VCaP (cell line): ENCODE results near the gene ATP10A.

Experiments used
- H3K27ac ChIP-seq: fragments of 450-650 bp; 2 replicates; pipeline ENCODE4 v1.5.1; 2017
- TF ChIP-seq, protein P1 (sequence below): fragments of 450-650 bp; conservative IDR thresholded peaks from 2 replicates; pipeline ENCODE4 v1.5.1; 2017; ENCODE audit warnings: mild to moderate bottlenecking, moderate library complexity

Gene ATP10A

DNA sequence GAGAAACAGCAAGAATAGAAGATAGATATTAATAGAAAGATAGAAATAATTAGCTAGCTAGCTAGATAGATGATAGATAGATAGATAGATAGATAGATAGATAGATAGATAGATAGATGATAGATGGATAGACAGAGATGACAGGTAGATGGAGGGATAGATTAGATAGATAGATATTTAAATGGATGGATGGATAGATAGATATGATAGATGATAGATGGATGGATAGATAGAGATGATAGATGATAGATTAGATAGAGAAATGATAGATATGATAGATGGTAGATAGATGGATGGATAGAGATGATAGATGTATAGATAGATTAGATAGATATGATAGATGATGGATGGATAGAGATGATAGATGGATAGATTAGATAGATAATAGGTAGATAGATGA is 8.3 kb upstream of the ATP10A start:
- H3K27ac ChIP-seq, result no peak overlapping the region
- TF ChIP-seq, protein P1, sequence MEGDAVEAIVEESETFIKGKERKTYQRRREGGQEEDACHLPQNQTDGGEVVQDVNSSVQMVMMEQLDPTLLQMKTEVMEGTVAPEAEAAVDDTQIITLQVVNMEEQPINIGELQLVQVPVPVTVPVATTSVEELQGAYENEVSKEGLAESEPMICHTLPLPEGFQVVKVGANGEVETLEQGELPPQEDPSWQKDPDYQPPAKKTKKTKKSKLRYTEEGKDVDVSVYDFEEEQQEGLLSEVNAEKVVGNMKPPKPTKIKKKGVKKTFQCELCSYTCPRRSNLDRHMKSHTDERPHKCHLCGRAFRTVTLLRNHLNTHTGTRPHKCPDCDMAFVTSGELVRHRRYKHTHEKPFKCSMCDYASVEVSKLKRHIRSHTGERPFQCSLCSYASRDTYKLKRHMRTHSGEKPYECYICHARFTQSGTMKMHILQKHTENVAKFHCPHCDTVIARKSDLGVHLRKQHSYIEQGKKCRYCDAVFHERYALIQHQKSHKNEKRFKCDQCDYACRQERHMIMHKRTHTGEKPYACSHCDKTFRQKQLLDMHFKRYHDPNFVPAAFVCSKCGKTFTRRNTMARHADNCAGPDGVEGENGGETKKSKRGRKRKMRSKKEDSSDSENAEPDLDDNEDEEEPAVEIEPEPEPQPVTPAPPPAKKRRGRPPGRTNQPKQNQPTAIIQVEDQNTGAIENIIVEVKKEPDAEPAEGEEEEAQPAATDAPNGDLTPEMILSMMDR, result no peak

DNA sequence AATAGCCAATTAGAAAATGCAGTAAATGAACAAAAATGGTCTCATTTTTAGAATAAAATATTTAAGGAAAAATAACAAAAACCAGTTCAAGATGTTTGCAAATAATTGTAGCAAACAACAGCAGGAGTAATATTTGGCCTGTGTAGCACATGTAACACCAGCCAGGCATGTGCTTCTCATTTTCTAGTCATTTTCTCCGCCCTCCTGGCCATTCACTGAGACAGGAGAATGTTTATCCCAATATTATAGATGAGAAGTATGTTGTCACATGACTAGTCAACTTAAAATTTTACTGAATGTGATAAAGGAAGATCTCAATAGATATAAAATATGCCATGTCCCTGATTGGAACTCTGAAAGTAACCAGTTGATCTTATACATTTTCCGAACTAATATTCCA is 7.8 kb upstream of the ATP10A start:
- TF ChIP-seq, protein P1, result no peak
- H3K27ac ChIP-seq, result no peak overlapping the region

DNA sequence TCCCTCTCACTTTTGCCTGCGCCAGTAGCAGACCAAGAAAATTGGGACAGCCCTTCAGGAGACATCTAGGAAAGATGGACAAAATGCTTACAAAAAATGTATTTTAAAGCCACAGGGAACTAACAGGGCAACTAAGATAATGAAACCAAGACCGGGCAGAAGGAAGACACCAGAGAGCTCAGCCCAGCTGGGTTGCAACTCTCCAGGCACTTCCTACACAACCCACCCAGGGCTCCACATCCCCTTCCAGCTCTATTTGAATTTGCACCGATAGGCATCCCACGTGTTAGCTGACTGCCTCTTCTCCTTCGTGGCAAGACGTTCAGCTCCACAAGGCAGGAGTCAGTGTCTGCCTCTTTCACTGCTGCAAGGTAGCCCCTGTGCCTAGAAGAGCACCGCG is 6.6 kb upstream of the ATP10A start:
- no peak overlapping the region for H3K27ac ChIP-seq
- TF ChIP-seq, protein P1, result no peak

DNA sequence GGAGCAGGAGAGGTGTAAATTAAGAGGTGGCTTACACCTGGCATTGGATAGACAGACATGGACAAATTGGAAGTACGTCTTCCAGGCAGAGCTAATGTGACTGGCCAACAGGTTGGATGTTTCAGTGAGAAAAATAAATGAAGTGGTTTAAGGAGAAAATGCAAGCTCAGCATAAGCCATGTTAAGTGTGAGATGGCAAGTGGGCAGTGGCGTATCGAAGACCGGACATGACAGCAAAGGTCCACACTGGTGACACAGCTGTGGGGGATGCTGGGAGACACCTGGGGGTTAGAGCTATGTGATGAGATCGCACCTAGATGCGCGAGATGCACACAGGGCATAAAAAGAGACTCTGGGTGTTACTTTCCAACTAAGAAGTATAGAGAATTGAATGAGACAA is 3.7 kb upstream of the ATP10A start:
- TF ChIP-seq, protein P1, result no peak

DNA sequence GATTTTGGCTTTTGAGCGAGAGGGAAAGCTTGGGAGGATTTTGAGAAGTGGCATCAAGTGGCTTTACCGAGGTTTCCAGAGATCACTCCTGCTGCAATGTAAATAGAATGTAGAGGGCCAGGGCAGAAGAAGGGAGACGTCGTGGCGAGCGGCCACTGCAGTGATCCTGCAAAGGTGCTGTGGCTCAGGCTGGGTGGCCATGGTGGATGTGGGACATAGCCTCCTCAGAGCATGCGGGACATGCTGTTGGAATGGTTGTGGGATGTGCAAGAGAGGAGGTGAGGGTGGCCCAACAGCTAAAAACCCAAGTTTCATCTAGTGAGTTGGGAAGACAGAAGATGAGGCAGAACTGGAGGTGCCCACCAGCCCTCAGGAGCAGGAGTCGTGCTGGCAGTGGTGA is 3.1 kb upstream of the ATP10A start:
- TF ChIP-seq, protein P1, result no peak
- no peak overlapping the region for H3K27ac ChIP-seq

More for the DNA sequence above, 3.7 kb upstream of the ATP10A start:
- no peak overlapping the region for H3K27ac ChIP-seq

DNA sequence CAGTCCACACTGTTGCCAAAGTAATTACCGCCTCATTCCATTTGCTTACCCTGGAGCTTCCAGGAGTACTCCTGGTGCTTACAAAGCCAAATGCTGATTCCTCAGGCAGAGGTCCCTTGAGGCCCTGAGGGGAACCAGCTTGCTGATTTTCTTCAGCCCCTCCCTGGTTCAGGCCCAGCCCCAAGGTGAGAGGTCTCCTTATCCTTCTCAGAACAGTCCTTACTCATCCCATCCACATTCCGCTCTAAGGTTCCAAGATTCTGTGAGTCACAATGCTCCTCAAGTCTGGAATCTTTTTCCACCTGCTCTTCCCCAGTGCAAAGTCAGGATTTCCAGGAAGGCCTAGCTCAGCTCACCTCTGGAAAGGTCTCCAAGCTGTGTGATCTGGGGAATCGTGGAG is 1.8 kb upstream of the ATP10A start:
- H3K27ac ChIP-seq, result no peak overlapping the region
- TF ChIP-seq, protein P1, result no peak

DNA sequence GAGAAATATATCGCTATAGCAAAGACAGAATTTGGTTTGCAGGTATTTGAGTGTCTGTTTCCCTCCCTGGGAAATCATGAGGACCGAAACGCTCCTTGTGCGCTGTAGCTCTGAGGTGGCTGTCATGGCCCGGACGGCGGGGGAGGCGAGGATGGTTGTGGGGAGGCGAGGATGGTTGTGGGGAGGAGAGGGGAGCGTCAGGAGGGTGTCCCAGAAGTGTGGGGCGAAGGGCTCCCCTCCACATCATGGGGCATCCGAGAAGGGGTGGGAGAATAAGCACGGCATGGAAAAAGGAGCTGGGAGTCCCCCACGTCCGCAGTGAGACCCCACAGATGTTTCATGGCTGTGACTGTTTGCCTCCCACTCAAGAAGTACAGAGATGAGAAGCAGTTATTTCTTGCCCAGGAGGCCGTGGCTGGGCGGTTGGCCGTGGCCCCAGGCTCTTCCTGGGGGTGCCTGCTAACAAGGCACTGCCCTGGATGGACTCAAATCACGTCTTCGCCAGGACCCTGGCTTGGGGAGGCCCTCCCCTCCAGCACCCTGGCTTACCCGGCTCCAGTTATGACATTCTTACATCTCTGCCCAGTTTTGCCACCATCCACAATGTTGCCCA is 947 bp upstream of the ATP10A start:
- TF ChIP-seq, protein P1, result no peak
- peak overlapping the region; percentile 66; the same call in 1 of the 2 replicates for H3K27ac ChIP-seq
